Activated CD4-positive, alpha-beta T cell treated with anti-CD3 and anti-CD28 coated beads, Interleukin-2, amount 50 U/mL, for 16 hours (primary cell): ENCODE results near the gene CD226.
"Not testable (repeated sequence)": the region's sequence is repeated elsewhere in the genome, so short reads cannot be mapped to it uniquely, and the experiment has no call there.

ENCODE experiments used
- DNase-seq: peaks from one replicate; pipeline ENCODE4 v3.0.0-alpha.2; 2020

Gene CD226

DNA sequence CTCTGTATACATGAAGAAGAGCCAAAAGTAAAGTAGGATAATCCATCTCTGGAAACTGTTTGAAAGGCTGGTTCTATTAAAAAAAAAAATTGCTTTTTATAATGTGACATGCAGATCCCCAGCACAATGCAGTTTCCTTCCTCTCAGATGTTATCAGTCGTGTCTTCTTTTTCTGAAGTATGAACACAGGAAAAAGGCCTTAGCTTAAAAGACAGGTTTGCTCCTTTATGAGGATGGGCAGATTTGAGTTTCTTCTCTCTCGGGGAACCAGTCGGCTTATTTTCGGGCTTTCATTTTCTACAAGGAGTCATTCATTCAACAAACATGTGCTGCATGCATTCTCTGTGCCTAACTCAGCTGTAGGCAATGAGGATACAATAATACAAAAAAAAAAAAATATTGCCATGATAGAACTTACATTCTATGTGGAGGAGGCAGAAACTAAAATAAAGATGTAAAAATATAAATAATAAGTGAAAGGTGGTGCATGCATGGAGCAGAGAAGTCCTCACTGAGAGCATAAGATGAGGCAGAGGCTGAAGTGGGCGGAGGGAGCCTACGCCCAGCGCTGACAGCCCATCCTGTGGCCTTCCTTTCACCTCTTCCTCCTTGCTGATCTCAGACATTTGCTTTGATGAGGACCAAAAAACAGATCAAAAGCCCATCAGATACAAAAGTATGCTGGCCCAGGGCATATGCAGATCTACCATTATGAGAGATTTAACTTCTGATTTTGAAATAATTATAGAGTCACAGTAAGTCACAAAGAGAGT lies at the start of gene CD226:
Gene CD226, minus strand, starts transcription at position 513 of the 773 bp plus-strand sequence. Its CDS starts 467 bp downstream, at position 46.
- no peak for DNase-seq

DNA sequence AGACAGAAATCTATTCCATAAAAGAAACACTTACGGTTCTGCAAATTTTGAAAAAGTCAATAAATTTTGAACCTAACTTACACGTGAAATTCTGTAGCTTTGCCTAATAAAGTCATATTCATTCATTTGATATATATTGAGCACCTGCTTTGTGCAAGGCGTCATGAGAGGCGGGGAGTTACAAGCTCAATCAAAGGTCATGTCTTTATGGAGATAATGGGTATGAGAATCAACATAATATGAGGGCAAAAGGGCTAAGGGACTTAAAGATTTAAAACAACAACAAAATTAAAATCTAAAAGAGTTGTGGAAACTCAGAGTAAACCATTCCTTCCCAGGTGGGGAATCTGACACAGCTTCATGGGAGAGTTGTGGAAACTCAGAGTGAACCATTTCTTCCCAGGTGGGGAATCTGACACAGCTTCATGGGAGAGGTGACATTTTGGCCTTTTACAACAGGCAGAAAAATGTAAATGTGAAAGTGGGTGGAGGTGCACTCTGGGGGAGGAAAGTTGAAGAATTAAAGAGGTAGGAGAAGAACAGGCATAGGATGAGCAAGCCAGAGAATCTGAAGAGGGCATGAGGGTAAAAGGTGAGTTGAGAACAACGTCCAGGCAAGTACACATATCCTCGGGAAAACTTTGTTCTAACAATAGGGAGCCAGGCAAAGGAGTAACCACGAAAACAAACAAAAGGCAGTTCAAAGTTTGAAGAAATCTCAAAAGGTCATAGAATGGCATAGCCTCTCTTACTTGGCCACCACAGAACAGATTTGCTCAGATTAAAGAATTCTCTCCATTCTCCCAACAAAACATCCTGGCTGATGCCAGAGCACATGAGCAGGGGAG lies 49.5 kb upstream of the CD226 start:
- DNase-seq: no peak

DNA sequence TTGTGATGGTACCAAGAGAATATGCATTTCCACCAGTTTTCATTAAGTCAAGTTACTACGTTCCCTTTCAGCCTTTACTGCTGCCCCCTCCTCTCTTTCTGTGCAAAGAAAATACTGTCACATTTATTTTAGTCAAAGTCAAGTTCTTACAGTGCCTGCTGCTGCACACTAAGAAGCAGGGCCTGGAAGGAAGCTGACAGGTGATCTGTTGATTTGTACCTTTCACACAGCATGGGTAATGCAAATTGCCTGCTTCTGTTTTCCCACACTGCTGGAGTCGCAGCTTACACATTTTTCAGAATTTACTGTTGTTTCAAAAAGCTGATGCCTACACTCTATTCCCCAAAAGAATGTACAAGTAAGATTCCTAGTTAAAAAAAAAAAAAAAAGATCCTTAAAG lies 48.7 kb upstream of the CD226 start:
- DNase-seq: no peak

DNA sequence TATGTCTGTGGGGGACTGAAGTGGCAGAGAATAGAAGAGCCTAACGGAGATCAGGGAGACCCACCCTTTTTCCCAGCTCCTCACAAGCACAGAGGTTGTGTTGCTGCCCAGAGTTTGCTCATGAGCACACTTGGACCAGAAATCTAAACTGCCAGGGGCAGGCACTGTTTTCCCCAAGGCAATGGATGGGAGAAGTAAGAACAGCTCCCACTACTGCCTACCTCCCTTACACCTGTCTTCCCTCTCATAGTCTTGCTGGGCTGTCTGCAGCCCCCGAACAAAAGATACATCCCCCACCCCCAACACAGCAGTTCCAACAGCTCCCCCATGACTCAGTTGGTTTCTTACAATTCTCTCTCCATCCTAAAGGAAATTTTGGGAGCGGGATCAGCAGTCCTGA lies 48.1 kb upstream of the CD226 start:
- DNase-seq: no peak

DNA sequence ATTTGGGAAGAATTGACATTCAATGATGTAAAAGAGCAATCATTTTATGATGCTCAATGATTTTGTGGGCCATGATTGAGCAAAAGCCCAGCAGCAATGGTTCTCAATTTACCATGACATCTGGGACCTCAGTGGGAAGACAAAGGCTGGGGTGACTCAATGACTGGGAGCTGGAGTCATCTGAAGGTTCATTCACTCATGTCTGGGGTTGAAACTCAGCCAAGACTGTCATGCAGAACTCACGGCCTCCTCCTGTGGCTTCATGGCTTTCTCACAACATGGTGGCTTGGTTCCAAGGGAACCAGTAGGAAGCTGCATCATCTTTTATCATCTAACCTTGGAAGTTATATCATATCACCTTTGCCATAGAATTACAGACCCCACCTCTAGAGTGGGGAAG lies 45.1 kb upstream of the CD226 start:
- DNase-seq: no peak

DNA sequence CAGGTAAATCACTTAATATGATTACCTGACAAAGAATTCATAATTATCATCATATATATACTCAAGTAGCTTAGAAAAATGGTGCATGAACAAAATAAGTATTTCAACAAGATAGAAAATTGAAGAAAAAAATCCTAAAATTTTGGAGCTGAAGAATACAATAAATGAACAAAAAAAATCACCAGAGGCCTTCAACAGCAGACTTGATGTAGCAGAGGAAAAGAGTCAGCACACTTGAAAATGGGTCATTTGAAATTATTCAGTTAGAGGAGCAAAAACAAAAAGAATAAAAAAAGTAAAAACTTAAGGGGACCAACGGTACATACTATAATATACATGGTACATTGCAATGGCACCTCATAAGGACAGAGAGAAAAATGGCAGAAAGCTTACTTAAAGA lies 40.2 kb upstream of the CD226 start:
- DNase-seq: no peak

DNA sequence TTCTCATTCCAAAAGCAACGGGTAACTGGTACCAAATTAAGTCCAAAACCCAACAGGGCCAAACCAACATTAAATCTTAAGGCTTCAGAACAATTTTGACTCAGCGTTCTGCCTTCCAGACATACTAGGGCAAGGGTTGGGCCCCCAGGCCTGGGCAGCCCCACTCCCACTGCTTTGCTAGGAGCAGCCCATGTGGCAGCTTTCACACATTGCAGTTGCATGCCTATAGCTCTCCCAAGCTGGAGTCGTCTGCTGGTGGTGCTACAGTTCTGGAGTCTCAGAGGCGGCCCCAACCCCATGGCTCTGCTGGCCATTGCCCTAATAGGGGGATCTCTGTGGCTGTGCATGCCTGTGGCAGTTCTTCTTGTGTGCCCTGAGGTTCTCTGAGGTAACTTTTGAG lies 37.6 kb upstream of the CD226 start:
- DNase-seq: no peak

DNA sequence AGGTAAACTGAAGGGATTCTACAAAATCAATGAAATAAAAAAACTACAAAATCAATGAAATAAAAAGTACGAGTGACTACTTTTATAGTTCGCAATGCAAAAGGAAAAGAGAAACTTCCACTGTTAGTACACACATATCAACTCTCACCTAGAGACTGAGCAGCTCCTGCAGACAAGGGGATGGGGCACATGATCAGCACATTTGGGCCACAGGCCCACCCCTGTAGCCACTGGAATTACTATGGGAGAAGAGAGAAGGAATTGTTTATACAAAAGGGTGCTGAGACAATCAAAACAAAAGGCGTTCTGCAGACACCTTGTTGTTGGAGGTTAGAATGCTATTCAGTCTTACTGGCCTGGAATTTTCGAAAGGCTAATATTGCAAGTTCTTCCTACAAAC lies 34.7 kb upstream of the CD226 start:
- DNase-seq: no peak

DNA sequence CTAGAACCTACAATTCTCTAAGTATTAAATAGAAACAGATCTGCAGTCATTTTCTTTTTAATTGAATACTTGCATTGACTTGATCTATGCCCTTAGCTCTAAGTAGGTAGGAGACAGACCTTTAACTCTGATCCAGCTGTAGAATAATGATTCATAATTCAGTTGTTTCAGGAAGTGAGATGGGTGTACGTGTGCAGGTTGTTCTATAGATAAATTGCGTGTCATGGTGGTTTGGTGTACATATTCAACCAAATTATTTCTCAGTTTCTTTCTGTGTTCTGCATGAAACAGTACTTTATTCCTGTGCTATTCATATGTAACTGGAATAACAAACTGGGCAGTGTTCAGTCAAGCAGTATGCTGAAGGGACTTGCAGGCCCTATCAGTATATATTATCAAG lies 34.3 kb upstream of the CD226 start:
- no peak for DNase-seq

DNA sequence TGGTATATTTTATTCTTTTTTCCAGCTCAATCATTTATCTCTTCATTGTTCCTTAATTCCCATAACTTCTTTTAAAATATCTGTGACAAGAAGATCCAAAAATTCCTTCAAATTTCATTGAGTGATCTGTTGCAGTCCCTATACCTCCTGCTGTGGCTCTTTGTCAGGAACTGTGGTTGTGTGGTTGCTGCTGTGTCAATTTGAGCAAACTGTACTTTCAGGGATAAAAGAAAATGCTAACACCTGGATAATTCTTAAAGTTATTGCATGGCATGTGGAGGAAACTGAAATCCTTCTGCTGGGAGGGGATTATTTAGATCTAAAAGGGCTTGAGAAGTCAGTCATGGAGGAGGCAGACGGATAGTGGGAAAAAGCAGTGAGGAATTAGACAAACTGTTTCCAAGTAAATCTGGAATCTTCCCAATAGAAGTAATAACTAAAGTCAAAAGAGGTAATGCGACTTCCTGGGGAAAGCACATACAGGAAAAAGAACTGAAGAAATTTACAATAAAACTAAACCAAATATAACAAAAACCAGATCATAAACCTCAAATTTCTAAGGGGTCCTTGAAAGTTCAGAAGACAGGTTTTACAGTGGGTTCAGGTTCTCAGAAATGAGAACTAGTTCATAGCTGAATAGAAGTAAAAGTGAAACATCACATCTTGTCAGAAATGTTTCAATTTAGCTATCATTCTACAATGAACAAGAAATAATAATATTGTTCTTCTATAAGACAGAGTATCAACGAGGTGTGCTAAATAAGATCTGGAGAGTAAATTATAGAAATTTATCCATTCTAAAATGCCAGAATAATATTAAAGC lies 33.5 kb upstream of the CD226 start:
- DNase-seq: no peak

DNA sequence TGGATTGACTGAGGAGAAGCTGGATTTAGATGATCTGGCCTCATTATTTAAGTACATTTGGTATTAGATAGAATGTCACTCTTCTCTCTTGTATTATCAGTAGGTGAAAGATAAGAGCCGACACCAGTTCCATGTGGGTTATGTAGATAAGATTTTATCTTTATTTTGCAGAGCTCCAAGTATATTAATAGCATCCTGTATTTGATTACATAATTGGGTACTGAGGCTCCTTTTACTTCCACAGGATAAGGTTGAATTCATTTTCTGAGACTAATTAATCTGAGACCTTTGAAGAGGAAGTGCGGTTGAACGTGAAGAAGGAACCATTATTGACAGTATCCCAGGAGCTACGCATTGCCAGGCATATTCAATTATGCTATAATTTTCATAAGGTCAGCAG lies 32.8 kb upstream of the CD226 start:
- DNase-seq: no peak

DNA sequence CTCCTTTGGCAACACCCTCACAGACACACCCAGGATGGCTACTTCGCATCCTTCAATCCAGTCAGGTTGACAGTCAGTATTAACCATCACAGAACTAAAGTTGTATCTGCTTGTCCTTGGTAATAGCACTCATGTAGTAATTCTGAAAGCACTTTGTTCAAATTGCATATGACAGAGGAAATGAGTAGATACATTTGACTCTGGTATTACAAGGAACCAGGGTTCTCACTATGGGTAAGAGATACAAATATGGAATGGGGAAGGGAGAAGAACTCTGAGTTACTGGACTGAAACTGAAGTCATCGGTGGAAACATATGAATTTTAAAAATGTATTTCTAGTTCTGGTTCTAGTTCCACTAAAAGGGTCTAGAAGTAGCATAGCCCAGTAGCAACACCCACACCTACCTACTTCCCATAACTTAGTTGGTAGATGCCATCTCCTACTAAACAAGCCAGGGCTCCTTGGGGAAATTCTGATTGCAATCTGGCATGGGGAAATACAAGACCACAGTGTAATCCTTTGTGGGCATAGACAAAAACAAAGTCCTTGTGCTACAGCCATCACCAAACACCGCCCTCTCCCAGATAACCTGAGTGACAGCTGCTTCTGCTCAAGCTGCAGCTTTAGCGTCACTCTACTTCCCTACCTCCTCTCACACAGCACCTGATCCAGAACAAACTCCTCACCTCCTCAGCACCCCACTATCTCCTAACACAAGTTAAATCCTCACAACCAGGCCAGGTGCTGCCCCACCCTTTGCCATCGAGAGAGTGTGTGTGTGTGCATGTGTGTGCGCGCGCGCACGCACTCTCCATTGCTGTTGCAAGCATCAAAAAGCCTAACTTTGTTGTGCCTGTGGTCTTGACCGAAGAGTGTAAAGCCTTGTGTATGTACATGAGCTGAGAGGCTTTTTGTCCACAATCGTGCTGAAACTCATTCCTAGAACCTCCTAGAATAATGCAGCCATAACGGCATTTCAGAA lies 31.4 kb upstream of the CD226 start:
- DNase-seq: peak; percentile 71

DNA sequence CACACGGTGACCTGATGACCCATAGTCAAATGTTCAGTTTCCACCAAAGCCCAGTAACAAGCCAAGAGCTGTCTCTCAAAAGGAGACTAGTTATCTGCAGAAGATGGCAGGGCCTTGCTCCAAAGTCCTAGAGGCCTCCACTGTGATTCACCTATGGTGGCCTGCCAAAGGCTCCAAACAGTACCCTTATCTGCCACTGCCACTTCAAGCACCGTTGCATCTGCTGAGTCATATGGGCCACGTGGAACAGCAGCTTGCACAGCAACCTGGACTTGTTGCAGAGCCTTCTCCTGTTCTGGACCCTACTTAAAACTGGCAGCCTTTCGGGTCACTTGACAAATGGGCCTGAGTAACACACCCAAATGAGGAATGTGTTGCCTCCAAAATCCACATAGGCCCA lies 27.6 kb upstream of the CD226 start:
- not testable (repeated sequence) for DNase-seq

DNA sequence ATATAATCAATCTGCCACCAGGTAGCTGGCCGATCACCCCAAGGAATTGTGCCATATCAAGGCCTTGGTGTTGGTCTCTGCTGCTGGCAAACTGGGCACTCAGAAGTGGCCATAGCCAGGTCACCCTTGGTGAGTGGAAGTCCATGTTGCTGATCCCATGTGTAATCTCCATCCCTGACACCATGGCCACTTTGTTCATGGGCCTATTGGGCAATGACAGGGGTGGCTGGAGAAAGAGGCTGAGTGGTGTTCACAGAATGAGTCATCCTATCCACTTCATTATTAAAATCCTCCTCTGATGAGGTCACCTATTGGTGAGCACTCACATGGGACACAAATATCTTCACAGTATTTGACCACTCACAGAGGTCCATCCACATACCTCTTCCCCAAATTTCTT lies 26.7 kb upstream of the CD226 start:
- no peak for DNase-seq

DNA sequence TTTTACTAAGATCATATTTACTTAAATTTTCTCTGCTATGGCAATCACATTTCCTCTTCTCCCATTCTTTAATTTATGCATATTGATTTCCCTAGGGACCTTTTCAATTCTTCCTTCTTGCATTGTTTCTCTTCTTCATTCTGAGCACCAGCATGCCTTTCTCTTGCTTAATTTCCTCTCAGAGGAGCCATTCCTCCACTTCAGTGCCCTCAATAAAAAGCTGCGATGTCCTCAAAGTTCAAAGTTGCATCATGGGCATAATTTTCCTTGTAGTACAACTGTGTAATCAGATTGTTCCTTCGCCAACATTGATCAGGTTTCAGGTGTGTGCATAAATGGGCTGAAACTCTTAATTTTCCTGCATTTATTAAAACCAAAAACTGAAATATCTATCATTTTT lies 21.8 kb upstream of the CD226 start:
- DNase-seq: no peak

DNA sequence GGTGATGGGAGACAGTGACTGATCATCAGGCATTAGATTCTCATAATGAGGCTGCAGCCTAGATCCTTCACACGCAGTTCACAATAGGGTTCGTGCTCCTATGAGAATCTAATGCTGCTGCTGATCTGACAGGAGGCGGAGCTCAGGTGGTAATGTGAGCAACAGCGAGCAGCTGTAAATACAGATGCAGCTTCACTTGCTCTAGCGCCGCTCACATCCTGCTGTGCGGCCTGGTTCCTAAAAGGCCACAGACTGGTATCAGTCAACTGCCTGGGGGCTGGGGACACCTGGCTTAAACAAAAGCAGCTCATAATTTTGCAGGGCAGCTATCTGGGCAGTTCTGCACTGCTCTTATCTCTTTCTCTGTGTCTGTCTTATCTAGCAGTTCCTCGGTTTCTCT lies 20.4 kb upstream of the CD226 start:
- DNase-seq: no peak

DNA sequence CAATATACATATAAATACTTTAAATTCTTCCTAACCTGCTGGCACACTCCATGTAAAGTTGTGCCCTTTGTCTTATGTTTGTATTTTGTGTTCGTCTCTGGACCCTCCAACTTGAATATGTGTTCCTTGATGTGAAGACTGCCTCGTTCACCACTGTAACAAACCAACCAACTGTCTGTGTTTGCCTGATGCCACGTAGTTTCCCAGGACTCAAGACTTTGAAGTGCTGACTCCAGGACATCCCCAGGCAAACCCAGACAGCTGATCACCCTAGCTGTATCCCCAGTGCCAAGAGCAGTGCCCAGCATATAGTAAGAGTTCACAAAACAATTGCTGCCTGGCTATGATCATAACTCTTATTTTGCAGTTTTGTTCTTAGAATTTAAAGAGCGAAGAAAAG lies 15.5 kb upstream of the CD226 start:
- no peak for DNase-seq

DNA sequence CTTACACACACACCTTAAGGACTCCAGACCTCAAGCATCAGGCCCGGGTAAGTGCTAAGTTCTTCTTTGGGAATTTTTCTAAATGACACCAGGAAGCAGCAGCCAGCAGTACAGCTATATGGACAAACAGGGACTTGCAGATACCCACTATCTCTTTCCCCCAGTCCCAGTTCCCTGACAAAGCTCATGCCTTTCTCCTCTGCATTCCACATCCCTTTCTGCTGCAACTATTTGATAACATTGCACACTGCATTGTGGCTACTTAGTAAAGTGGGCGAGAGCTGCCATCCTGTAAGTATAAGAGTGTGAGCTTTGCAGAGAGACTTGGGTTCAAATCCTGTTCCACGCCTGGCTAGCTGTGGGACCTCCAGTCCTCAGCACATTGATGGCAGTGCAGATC lies 14.0 kb upstream of the CD226 start:
- DNase-seq: no peak

DNA sequence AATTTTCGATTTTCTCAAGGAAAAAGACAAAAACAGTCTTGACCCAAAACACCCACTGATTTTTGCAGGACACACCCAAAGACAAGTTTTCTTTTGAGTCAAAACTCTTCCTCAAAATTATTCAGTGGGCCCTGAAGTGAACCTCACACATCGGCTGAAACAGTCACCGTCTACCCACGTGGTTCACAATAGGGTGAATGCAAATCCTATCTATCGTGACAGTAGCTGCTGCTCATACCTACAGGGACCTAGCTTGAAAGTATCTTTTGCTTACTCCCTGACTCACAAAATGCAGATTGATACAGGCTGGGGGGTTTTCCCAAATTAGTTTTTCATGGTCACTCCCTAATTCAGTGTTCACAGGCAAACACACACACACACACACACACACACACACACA lies 10.7 kb upstream of the CD226 start:
- DNase-seq: peak; percentile 78

DNA sequence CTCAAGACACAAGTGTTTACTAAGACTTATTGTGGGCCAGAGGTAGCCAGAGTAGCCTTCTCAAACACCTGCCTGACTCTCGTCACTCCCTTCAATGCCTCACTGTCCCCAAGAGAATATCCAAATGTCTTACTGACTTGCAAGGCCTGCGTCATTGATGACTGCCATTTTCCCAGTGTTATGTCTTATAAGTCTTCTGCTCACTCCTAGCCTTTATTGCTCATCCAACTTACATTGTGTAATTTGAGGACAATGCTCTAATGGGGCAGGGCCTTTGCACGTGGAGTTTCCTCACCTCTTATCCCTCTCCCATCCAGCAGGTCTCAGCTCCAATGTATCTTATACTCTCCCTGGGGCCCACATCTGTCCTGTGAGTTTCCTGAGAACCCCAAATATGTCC lies 10.1 kb upstream of the CD226 start:
- DNase-seq: no peak

DNA sequence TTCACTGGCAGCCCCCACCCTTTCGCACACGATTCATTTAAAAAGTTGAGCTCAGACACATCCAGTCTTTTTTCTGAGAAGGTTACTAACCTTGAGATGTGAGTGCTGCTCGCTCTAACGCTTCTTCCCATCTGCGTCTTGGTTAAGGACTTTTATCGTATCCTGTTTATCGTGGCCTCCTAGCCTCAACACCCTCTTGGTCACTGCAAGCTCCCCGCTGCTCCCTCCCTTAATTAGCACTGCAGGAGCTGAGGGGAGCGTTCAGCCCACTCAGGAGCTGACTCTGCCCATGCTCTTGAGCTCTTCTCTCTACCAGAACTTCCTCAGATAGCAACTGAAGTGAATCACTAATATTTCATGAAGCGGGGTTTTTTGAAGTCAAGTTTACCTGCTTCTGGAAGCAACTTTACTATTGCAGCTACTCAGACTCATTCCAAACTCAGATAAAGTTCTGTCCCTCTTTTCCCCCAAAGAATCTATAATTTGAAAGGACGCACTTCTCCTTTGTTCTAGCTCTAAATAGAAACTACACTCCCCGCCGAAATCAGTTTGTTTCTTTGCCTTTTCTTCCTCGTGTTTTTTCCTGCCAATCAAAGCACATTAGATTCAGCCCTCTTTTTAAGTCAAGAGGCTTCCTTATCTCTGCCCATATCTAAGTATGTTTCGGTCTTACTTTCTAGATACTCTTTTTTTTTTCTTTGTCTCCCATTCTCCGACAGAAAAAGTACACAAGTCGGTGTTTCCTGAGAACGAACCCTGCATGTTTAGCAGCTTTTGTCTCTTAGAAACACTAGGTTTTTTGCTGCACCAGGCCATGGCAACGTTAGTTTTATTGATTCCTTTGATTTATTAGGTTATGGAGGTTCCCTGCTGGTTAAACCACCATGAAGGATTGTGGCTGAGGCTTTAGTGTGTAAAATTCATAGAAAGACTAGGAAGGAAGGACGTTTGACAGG lies 9.3 kb upstream of the CD226 start:
- no peak for DNase-seq
